GM12875 (cell line): ENCODE results near the gene INS.
"Not testable (repeated sequence)": the region's sequence is repeated elsewhere in the genome, so short reads cannot be mapped to it uniquely, and the experiment has no call there.

Experiments used
- H3K4me3 ChIP-seq: one replicate; pipeline ENCODE4 v1.5.1; 2011; ENCODE audit warnings: low read depth, low read length, control low read depth
- CTCF ChIP-seq: IDR thresholded peaks from 2 replicates; pipeline ENCODE4 v1.5.1; 2011; ENCODE audit warnings: low read depth, mild to moderate bottlenecking, control low read depth, inconsistent platforms, low read length, moderate library complexity, borderline replicate concordance; ENCODE audit not compliant: insufficient read depth

The INS gene

GRCh38 chr11:2197771-2198520 lies 36.9 kb upstream of the INS start:
- TF ChIP-seq CTCF = no peak
- H3K4me3 ChIP-seq = no peak overlapping the region

- no peak overlapping the region for H3K4me3 ChIP-seq
- TF ChIP-seq CTCF = peak; percentile 90
These were observed 36.2 kb upstream of the INS start for GRCh38 chr11:2196970-2197770.

- H3K4me3 ChIP-seq = no peak overlapping the region
- no peak for TF ChIP-seq CTCF
These were observed 34.7 kb upstream of the INS start for GRCh38 chr11:2195756-2196088.

- H3K4me3 ChIP-seq = no peak overlapping the region
- peak; percentile 97 for TF ChIP-seq CTCF
These were observed 34.1 kb upstream of the INS start for GRCh38 chr11:2194877-2195755.

GRCh38 chr11:2193888-2194595 lies 33.0 kb upstream of the INS start:
- H3K4me3 ChIP-seq = not testable (repeated sequence)

- TF ChIP-seq CTCF = no peak
These were observed 32.3 kb upstream of the INS start for GRCh38 chr11:2193099-2193887.

More at GRCh38 chr11:2193099-2193887, 32.3 kb upstream of the INS start:
- H3K4me3 ChIP-seq = no peak overlapping the region
